Mesendoderm (in vitro differentiated cells): ENCODE data around the gene NAA40.
A peak's percentile ranks its signal among the peaks of the same experiment; 100 is the strongest.

ENCODE experiments used
- DNase-seq: peaks from one replicate; pipeline ENCODE4 v3.0.0; 2013
- H2AK5ac ChIP-seq: 2 replicates; pipeline ENCODE4 v1.6.1; 2013; ENCODE audit warnings: low read length, inconsistent platforms
- H2BK120ac ChIP-seq: 2 replicates; pipeline ENCODE4 v1.6.1; 2013; ENCODE audit warnings: low read depth, mild to moderate bottlenecking, low read length, moderate library complexity, mixed read lengths
- H2BK15ac ChIP-seq: replicated peaks from 2 replicates; pipeline ENCODE4 v1.6.1; 2013; ENCODE audit warnings: low read depth, mild to moderate bottlenecking, moderate library complexity
- H2BK5ac ChIP-seq: 2 replicates; pipeline ENCODE4 v1.6.1; 2013; ENCODE audit warnings: low read length, inconsistent platforms
- H3K18ac ChIP-seq: 2 replicates; pipeline ENCODE4 v1.6.1; 2013; ENCODE audit warnings: mild to moderate bottlenecking, low read length, mixed read lengths
- H3K23ac ChIP-seq: one replicate; pipeline ENCODE4 v1.6.1; 2013; ENCODE audit warnings: low read length
- H3K27ac ChIP-seq: 2 replicates; pipeline ENCODE4 v1.5.1; 2013; ENCODE audit warnings: low read depth, mild to moderate bottlenecking, inconsistent platforms, low read length, moderate library complexity
- H3K27me3 ChIP-seq: 2 replicates; pipeline ENCODE4 v1.6.1; 2013; ENCODE audit warnings: low read length, control low read depth, mild to moderate bottlenecking, inconsistent platforms; ENCODE audit not compliant: insufficient read depth, poor library complexity
- H3K36me3 ChIP-seq: 2 replicates; pipeline ENCODE4 v1.6.1; 2013; ENCODE audit warnings: low read length, inconsistent platforms; ENCODE audit not compliant: control insufficient read depth, insufficient read depth
- H3K4ac ChIP-seq: one replicate; pipeline ENCODE4 v1.6.1; 2013; ENCODE audit warnings: low read depth, mild to moderate bottlenecking, low read length, moderate library complexity
- H3K4me1 ChIP-seq: 2 replicates; pipeline ENCODE4 v1.6.1; 2013; ENCODE audit warnings: low read depth, low read length, inconsistent platforms; ENCODE audit not compliant: control insufficient read depth
- H3K4me2 ChIP-seq: 2 replicates; pipeline ENCODE4 v1.6.1; 2013; ENCODE audit warnings: low read length
- H3K4me3 ChIP-seq: 2 replicates; pipeline ENCODE4 v1.5.1; 2013; ENCODE audit warnings: mild to moderate bottlenecking, low read length
- H3K56ac ChIP-seq: one replicate; pipeline ENCODE4 v1.6.1; 2013; ENCODE audit warnings: low read length
- H3K79me1 ChIP-seq: 2 replicates; pipeline ENCODE4 v1.6.1; 2013; ENCODE audit warnings: low read length, inconsistent platforms
- H3K79me2 ChIP-seq: 2 replicates; pipeline ENCODE4 v1.6.1; 2013; ENCODE audit warnings: mild to moderate bottlenecking, low read length; ENCODE audit not compliant: control insufficient read depth, insufficient read depth
- H3K9ac ChIP-seq: 2 replicates; pipeline ENCODE4 v1.6.1; 2013; ENCODE audit warnings: low read length, inconsistent platforms
- H4K5ac ChIP-seq: one replicate; pipeline ENCODE4 v1.6.1; 2013; ENCODE audit warnings: low read length
- H4K8ac ChIP-seq: one replicate; pipeline ENCODE4 v1.6.1; 2013; ENCODE audit warnings: low read depth, mild to moderate bottlenecking, control low read depth, low read length, moderate library complexity
- WGBS: extraction: QIAGEN DNeasy Blood & Tissue Kit; methylation state at CpG from one replicate; pipeline ENCODE4 v1.1.7; 2013; ENCODE audit warnings: low lambda C conversion rate, missing lambda C conversion rate; ENCODE audit not compliant: insufficient coverage; ENCODE audit errors: extremely low coverage; 5-methylcytosine and 5-hydroxymethylcytosine counted together

Gene NAA40

GRCh38 chr11:63986932-63987513 is 48.2 kb downstream of the NAA40 start:
- peak overlapping the region; percentile 99 for H3K56ac ChIP-seq

DNA sequence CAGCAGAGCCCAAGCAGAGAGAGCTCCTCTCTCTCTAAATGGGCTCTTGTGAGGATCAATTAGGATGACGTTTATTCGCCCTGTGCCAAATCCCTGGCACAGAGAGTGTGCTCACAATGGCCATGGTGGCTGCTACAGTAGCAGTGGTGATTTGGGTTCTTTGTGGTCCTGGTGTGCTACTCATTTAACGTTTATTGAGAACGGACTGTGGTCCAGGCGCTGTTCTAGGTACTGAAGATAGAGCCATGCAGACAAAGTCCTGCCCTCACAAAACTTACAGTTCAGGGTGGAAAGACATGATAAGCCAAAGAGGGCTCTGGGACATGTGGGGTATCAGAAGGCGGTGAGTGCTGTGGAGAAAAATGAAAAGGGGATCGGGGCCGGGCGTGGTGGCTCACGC is 52.8 kb downstream of the NAA40 start:
- no peak overlapping the region for H2AK5ac ChIP-seq
- no peak overlapping the region for H4K5ac ChIP-seq
- no peak overlapping the region for H3K9ac ChIP-seq
- no peak overlapping the region for H3K23ac ChIP-seq
- no peak overlapping the region for H3K4ac ChIP-seq
- no CpG with 5 or more reads among the region's 10 CpGs for WGBS
- no peak overlapping the region for H3K4me3 ChIP-seq
- peaks cover 7% of the 10 kb centered on the region for H3K36me3 ChIP-seq
- no peak overlapping the region for H2BK5ac ChIP-seq
- no peak overlapping the region for H3K27ac ChIP-seq
- no peak overlapping the region for H2BK120ac ChIP-seq
- peaks cover 17% of the 10 kb centered on the region for H3K79me2 ChIP-seq
- no peak overlapping the region for H3K56ac ChIP-seq
- peaks cover 22% of the 10 kb centered on the region for H3K79me1 ChIP-seq
- no peak for DNase-seq
- peaks cover 5% of the 10 kb centered on the region for H3K4me1 ChIP-seq
- no peak overlapping the region for H3K4me2 ChIP-seq
- H4K8ac ChIP-seq: no peak overlapping the region
- H3K18ac ChIP-seq: no peak overlapping the region
- no peak overlapping the region for H2BK15ac ChIP-seq
- no peaks in the 10 kb centered on the region for H3K27me3 ChIP-seq

More at GRCh38 chr11:63986932-63987513, 48.2 kb downstream of the NAA40 start:
- Histone ChIP-seq H2BK15ac (no peak overlapping the region), H3K27me3 (no peaks in the 10 kb centered on the region), H3K36me3 (peaks cover 5% of the 10 kb centered on the region), H3K4me3 (peak overlapping the region; percentile 97), H3K23ac (peak overlapping the region; percentile 94), H2BK5ac (peak overlapping the region; percentile 63), H3K9ac (peak overlapping the region; percentile 97), H3K18ac (no peak overlapping the region), H2BK120ac (no peak overlapping the region), H3K27ac (peak overlapping the region; percentile 99), H4K8ac (no peak overlapping the region), H4K5ac (no peak overlapping the region), H3K79me2 (peaks cover 17% of the 10 kb centered on the region), H2AK5ac (peak overlapping the region; percentile 69), H3K79me1 (peaks cover 22% of the 10 kb centered on the region), H3K4ac (no peak overlapping the region), H3K4me1 (peaks cover 5% of the 10 kb centered on the region), H3K4me2 (peak overlapping the region; percentile 98)
- no CpG with 5 or more reads among the region's 25 CpGs for WGBS
- DNase-seq: no peak

GRCh38 chr11:63993100-63993499 is 54.3 kb downstream of the NAA40 start:
- Histone ChIP-seq H3K9ac (no peak overlapping the region), H4K8ac (no peak overlapping the region), H3K4me2 (no peak overlapping the region), H2BK5ac (no peak overlapping the region), H4K5ac (no peak overlapping the region), H2AK5ac (no peak overlapping the region), H3K56ac (no peak overlapping the region), H3K27me3 (no peaks in the 10 kb centered on the region), H2BK15ac (no peak overlapping the region), H3K18ac (no peak overlapping the region), H3K4me1 (peaks cover 2% of the 10 kb centered on the region), H3K23ac (no peak overlapping the region), H2BK120ac (no peak overlapping the region), H3K79me2 (peaks cover 4% of the 10 kb centered on the region), H3K4ac (no peak overlapping the region), H3K4me3 (no peak overlapping the region), H3K79me1 (peaks cover 10% of the 10 kb centered on the region), H3K36me3 (peaks cover 15% of the 10 kb centered on the region), H3K27ac (no peak overlapping the region)
- no peak for DNase-seq
- WGBS: no CpG with 5 or more reads among the region's 5 CpGs

DNA sequence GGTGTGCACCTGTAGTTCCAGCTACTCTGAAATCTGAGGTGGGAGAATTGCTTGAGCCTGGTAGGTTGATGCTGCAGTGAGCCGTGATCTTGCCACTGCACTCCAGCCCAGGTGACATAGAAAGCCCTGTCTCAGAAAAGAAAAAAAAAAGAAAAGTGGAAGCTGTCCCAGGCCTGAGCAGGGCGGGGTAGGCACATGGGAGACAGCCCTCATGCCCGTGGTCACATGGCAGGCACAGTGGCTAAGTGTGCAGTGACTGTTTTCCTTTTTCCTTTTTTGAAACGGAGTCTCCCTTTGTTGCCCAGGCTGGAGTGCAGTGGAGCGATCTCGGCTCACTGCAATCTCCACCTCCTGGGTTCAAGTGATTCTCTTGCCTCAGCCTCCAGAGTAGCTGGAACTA is 55.2 kb downstream of the NAA40 start:
- H3K23ac ChIP-seq: no peak overlapping the region
- H3K79me2 ChIP-seq: peaks cover 2% of the 10 kb centered on the region
- H3K56ac ChIP-seq: no peak overlapping the region
- no peak overlapping the region for H4K5ac ChIP-seq
- no peak overlapping the region for H3K4me3 ChIP-seq
- H3K4ac ChIP-seq: no peak overlapping the region
- no peak overlapping the region for H2BK5ac ChIP-seq
- no peak for DNase-seq
- H3K36me3 ChIP-seq: peaks cover 15% of the 10 kb centered on the region
- no peak overlapping the region for H3K9ac ChIP-seq
- no CpG with 5 or more reads among the region's 6 CpGs for WGBS
- H3K27ac ChIP-seq: no peak overlapping the region
- H2BK15ac ChIP-seq: no peak overlapping the region
- no peak overlapping the region for H3K18ac ChIP-seq
- no peaks in the 10 kb centered on the region for H3K27me3 ChIP-seq
- H2BK120ac ChIP-seq: no peak overlapping the region
- H4K8ac ChIP-seq: no peak overlapping the region
- H3K4me1 ChIP-seq: peaks cover 2% of the 10 kb centered on the region
- H3K79me1 ChIP-seq: peaks cover 8% of the 10 kb centered on the region
- H3K4me2 ChIP-seq: no peak overlapping the region
- no peak overlapping the region for H2AK5ac ChIP-seq

GRCh38 chr11:63996512-63996911 is 57.7 kb downstream of the NAA40 start:
- H3K27ac ChIP-seq: no peak overlapping the region
- no peak overlapping the region for H3K4me2 ChIP-seq
- peaks cover 3% of the 10 kb centered on the region for H3K79me1 ChIP-seq
- H3K23ac ChIP-seq: no peak overlapping the region
- no peak overlapping the region for H2BK120ac ChIP-seq
- no peak overlapping the region for H3K18ac ChIP-seq
- H2AK5ac ChIP-seq: no peak overlapping the region
- H3K27me3 ChIP-seq: no peaks in the 10 kb centered on the region
- no peak for DNase-seq
- no peak overlapping the region for H3K9ac ChIP-seq
- no peak overlapping the region for H4K8ac ChIP-seq
- H3K56ac ChIP-seq: no peak overlapping the region
- no peak overlapping the region for H2BK5ac ChIP-seq
- no peak overlapping the region for H3K4ac ChIP-seq
- no CpG with 5 or more reads among the region's 18 CpGs for WGBS
- H3K79me2 ChIP-seq: no peaks in the 10 kb centered on the region
- no peak overlapping the region for H2BK15ac ChIP-seq
- peaks cover 10% of the 10 kb centered on the region for H3K36me3 ChIP-seq
- no peak overlapping the region for H4K5ac ChIP-seq
- no peak overlapping the region for H3K4me3 ChIP-seq
- H3K4me1 ChIP-seq: peaks cover 2% of the 10 kb centered on the region

DNA sequence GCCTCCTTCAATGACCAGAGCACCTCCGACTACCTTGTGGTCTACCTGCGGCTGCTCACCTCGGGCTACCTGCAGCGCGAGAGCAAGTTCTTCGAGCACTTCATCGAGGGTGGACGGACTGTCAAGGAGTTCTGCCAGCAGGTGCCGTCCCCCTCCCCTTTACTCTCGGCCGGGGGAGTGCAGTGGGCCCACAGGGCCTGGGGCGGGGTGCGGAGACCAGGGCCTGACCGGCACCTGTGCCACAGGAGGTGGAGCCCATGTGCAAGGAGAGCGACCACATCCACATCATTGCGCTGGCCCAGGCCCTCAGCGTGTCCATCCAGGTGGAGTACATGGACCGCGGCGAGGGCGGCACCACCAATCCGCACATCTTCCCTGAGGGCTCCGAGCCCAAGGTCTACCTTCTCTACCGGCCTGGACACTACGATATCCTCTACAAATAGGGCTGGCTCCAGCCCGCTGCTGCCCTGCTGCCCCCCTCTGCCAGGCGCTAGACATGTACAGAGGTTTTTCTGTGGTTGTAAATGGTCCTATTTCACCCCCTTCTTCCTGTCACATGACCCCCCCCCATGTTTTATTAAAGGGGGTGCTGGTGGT is 58.4 kb downstream of the NAA40 start:
- H2BK120ac ChIP-seq: no peak overlapping the region
- no peak overlapping the region for H3K4me3 ChIP-seq
- DNase-seq: no peak
- no peak overlapping the region for H2BK5ac ChIP-seq
- no peaks in the 10 kb centered on the region for H3K79me2 ChIP-seq
- peaks cover 2% of the 10 kb centered on the region for H3K4me1 ChIP-seq
- H2AK5ac ChIP-seq: no peak overlapping the region
- no peak overlapping the region for H3K56ac ChIP-seq
- H4K8ac ChIP-seq: no peak overlapping the region
- no peaks in the 10 kb centered on the region for H3K27me3 ChIP-seq
- no peak overlapping the region for H3K27ac ChIP-seq
- peaks cover 10% of the 10 kb centered on the region for H3K36me3 ChIP-seq
- no peak overlapping the region for H3K4ac ChIP-seq
- no CpG with 5 or more reads among the region's 27 CpGs for WGBS
- H3K4me2 ChIP-seq: no peak overlapping the region
- H3K9ac ChIP-seq: no peak overlapping the region
- H3K23ac ChIP-seq: no peak overlapping the region
- H3K18ac ChIP-seq: no peak overlapping the region
- H2BK15ac ChIP-seq: no peak overlapping the region
- H4K5ac ChIP-seq: no peak overlapping the region
- peaks cover 3% of the 10 kb centered on the region for H3K79me1 ChIP-seq
